ENCODE data around the gene SCO2. TPM values are rescaled to one million over a fixed set of nuclear protein-coding genes. Genes with fewer than 3 reads are reported as not detected.

The SCO2 gene
- total RNA-seq, 1 experiment from 2014 or later: 7.0 TPM

- no peak for TF ChIP-seq ZFX (IDR thresholded peaks at IDR 0.05)
- no peak for TF ChIP-seq ZBTB33 (IDR thresholded peaks at IDR 0.05; ENCODE audit: extremely low read depth, insufficient replicate concordance, low read length)
- TF ChIP-seq EZH2phosphoT487 (IDR thresholded peaks at IDR 0.05; ENCODE audit: borderline replicate concordance): no peak
- TF ChIP-seq YY1 (IDR thresholded peaks at IDR 0.05; ENCODE audit: extremely low read depth, insufficient replicate concordance, low read depth, low read length): no peak
- TF ChIP-seq SRF (IDR thresholded peaks at IDR 0.05; ENCODE audit: low read depth): no peak
- CTCF ChIA-PET: interaction anchor here (1.2 kb wide), 1 partner anchor 10 kb away, joined by 9 read pairs; the partner anchor contains the start of gene SYCE3
- no TSS peak for BruUV-seq (replicated peaks)
These were observed 47.6 kb upstream of the SCO2 start for GRCh38 chr22:50572965-50573364.

More at GRCh38 chr22:50572965-50573364, 47.6 kb upstream of the SCO2 start:
- Histone ChIP-seq H3K4me3 (replicated peaks in 1 of 2; ENCODE audit: low read depth in 1 of 2, low read length in 2 of 2) (no peak overlapping the region), H3K4me1 (ENCODE audit: control insufficient read depth in 1 of 2, insufficient read depth in 2 of 2, low read length in 2 of 2) (no peaks in the 10 kb centered on the region; a peak in 1 of 4 replicates), H3K9me3 (ENCODE audit: control insufficient read depth in 1 of 2, insufficient read depth in 1 of 2, low read depth in 1 of 2, low read length in 2 of 2) (no peaks in the 10 kb centered on the region), H3K4me2 (ENCODE audit: low read length) (no peak overlapping the region), H2AFZ (ENCODE audit: low read depth, low read length, poor library complexity, severe bottlenecking) (no peak overlapping the region), H3K9ac (ENCODE audit: low read length) (no peak overlapping the region), H3K9me2 (ENCODE audit: insufficient read depth) (no peaks in the 10 kb centered on the region), H3K27ac (ENCODE audit: low read depth, low read length) (no peak overlapping the region), H4K20me1 (ENCODE audit: insufficient read depth) (no peaks in the 10 kb centered on the region), H3K27me3 (ENCODE audit: insufficient read depth, low read length) (no peaks in the 10 kb centered on the region), H3K79me2 (ENCODE audit: insufficient read depth, low read length) (no peaks in the 10 kb centered on the region), H3K36me3 (ENCODE audit: control insufficient read depth in 1 of 2, insufficient read depth in 2 of 2, low read length in 2 of 2) (peaks cover 0 to 5% of the 10 kb centered on the region in 2 experiments; a peak in 1 of 4 replicates)
- ATAC-seq (no peak), DNase-seq (ENCODE audit: low read depth, low spot score) (no peak)
- ChIA-PET RAD21 (ENCODE audit: low non-redundant PET in 1 of 2, low total read pairs in 2 of 2, uncharacterized antibody in 2 of 2, unreplicated experiment in 2 of 2) (no interaction called here), POLR2A (no interaction called here)
- intact Hi-C loops (cut with micrococcal nuclease): no loop called here

Data from HCT116 (cell line).